Activated CD8-positive, alpha-beta memory T cell treated with anti-CD3 and anti-CD28 coated beads for 24 hours (primary cell): ENCODE results near the gene GAREM1.

Experiments used
- DNase-seq: peaks from one replicate; pipeline ENCODE4 v3.0.0-alpha.2; 2020

Gene GAREM1

DNA sequence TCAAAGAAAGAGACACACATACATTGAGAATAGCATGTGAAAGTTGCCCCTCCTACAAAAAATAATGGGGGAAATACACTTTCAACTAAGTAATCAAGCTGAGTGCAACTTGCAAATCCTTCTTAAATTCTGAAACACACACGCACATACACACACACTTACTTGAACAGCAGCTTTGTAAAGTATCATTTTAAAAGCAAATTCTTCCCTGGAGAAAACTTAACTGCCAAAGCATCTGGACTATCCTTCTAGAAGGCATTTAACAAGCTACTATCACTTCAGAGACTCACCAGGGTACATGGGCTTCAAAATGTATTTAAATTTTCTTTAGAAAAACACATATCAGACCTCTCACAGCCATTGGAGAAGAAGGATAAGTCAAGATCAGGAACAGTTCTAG, 15.3 kb downstream of the GAREM1 start:
- DNase-seq: no peak

- no peak for DNase-seq
Measured at GRCh38 chr18:32454593-32454992, 16.1 kb downstream of the GAREM1 start.

GRCh38 chr18:32450874-32451273, 19.8 kb downstream of the GAREM1 start:
- DNase-seq: no peak

GRCh38 chr18:32450026-32450691, 20.5 kb downstream of the GAREM1 start:
- DNase-seq: no peak

- no peak for DNase-seq
Measured at GRCh38 chr18:32446780-32447179, 23.9 kb downstream of the GAREM1 start.

DNA sequence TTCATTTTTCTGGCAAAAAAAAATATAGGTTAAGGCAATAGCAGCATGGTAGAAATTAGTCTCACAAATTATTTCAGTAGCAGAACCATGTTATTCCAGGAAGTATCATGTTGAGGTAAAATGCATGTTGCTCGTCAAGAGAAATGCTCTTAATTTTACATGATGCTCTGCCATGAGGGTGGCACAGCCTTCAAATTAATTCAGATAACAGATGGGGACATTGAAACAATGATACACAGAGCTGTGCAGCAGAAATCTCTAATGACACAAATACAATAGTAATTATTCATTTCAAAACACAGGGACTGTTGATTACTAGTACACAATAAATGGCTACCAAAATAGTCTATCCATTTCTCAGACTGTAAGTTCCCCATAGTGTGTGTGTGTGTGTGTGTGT, 24.8 kb downstream of the GAREM1 start:
- DNase-seq: no peak

GRCh38 chr18:32443706-32444215, 26.9 kb downstream of the GAREM1 start:
- DNase-seq: no peak

GRCh38 chr18:32443033-32443705, 27.5 kb downstream of the GAREM1 start:
- DNase-seq: no peak

- DNase-seq: no peak
Measured at GRCh38 chr18:32442575-32442974, 28.1 kb downstream of the GAREM1 start.

DNA sequence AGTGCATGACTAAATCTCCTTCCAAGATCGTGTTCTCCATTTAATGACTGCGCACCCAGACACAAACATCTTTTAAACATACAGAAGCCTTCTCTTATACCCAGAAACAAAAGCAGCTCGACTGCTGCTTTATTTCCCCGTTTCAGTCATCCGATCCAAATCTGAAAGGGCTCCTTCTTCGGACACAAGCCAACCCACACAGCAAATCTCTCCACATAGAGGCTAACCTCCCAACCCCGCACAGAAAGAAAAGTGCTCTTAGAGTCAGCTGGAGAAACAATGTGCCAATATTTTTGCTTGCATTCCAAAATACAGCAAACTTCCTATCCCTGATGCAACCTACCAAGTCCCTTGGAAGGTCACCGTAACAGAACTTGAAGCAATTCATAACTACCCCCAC, 29.1 kb downstream of the GAREM1 start:
- no peak for DNase-seq

- DNase-seq: no peak
Measured at GRCh38 chr18:32440518-32440917, 30.2 kb downstream of the GAREM1 start.

GRCh38 chr18:32439802-32440201, 30.9 kb downstream of the GAREM1 start:
- DNase-seq: no peak

DNA sequence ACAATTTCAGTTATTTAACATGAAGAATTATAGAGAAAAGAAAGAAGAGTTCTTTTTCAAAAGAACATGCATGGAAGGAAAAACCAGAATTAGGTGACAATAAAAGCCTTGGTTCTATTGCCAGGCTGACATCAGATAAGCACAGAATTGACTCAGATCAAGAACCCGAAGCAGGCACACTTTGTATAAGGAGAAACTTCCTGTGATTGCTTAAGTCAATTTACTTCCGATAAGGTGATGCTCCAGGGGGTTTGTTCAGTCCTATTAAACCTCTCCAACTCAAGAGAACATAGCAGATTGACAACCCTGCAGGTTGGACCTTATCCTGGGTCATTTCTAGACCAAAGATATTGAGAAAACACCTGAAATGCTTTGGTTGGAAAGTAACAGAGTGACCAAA, 31.4 kb downstream of the GAREM1 start:
- DNase-seq: no peak

- no peak for DNase-seq
Measured at GRCh38 chr18:32438173-32438572, 32.5 kb downstream of the GAREM1 start.

- DNase-seq: no peak
Measured at GRCh38 chr18:32437100-32437834, 33.4 kb downstream of the GAREM1 start.

- no peak for DNase-seq
Measured at GRCh38 chr18:32435631-32436500, 34.8 kb downstream of the GAREM1 start.

- no peak for DNase-seq
Measured at GRCh38 chr18:32431753-32432152, 38.9 kb downstream of the GAREM1 start.

- no peak for DNase-seq
Measured at GRCh38 chr18:32429402-32429801, 41.3 kb downstream of the GAREM1 start.

DNA sequence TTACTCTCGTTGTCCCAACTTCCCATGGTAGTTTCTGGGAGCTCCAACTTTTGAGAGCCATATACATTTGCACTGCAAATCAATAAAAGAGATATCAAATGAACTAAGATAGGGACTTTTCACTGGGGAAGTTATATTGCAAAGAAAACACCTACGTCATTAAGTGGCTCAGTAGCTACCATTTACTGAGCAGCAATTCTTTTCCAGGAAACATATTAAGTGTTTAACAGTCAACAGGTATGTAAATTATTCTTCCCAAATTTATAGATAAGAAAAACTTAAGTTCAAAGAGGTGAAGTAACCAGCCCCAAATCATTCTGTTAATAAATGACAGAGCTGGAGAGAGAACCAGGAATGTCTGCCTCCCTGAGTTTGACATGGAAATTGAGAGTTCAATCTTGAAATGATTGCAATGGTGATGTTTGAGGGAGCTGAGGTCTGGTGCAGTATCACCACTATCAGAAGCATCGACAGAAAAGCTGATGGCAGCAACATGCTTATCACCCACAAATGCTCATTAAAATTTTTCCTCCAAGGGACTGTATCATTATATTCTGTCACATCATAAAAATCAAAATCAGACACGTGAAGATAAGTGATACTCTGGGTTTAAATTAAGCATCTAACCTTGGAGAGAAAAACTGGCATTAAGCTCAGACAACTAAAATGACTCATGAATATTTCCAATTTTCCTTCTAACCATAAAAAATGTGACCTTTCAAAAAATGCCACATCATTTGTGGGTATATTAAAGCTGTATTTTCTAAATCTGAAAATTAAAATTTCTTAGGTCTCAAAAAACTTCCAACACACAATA, 43.4 kb downstream of the GAREM1 start:
- DNase-seq: no peak

DNA sequence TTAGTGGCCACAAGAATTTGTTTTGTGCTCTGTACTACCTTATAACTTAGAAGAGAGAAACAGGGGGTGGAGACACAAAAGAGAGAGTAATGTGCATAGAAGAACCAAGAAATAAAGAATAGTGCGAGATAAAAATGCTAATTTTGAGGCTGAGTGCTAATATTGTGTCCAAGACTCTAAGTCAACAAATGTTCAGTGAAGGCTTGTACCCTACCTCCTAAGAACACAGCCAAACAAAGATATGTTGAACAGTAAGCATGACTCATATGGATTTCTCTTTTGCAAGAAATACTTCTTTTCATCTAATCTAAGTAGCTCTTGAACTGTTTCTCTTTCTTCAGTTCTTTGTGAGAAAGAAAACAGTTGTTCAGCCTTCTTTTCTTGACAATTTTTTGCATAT, 45.2 kb downstream of the GAREM1 start:
- DNase-seq: no peak

- no peak for DNase-seq
Measured at GRCh38 chr18:32424696-32425095, 46.0 kb downstream of the GAREM1 start.
